C4-2B (cell line): Measurements from ENCODE around the gene HIPK4.

ENCODE experiments used
- CTCF ChIP-seq: fragments of 450-650 bp; conservative IDR thresholded peaks from 2 replicates; pipeline ENCODE4 v1.5.1; 2017; ENCODE audit warnings: mild to moderate bottlenecking
- ZFX ChIP-seq: fragments of 450-650 bp; IDR thresholded peaks from 2 replicates; pipeline ENCODE4 v1.6.1; 2017

- TF ChIP-seq CTCF (no peak), ZFX (no peak)
Observed at GRCh38 chr19:40337594-40337993, 52.4 kb downstream of the HIPK4 start.
